ENCODE data around the gene MRAP. TPM values are rescaled to one million over a fixed set of nuclear protein-coding genes. Genes with fewer than 3 reads are reported as not detected.

MRAP gene
- total RNA-seq, 1 experiment from 2014 or later, result not detected

GRCh38 chr21:32256873-32257620, 41.6 kb upstream of the MRAP start:
- H3K4me1 ChIP-seq (ENCODE audit: control insufficient read depth in 1 of 2, insufficient read depth in 2 of 2, low read length in 2 of 2), result peaks cover 0 to 14% of the 10 kb centered on the region in 2 experiments; a peak in 3 of 4 replicates
- no peak for TF ChIP-seq FOSL1 (IDR thresholded peaks at IDR 0.05; ENCODE audit: low read depth)
- TF ChIP-seq POLR2A (IDR thresholded peaks at IDR 0.05; ENCODE audit: borderline replicate concordance, extremely low read depth, insufficient read depth, insufficient read length), result no peak
- no peak for TF ChIP-seq CTCF (IDR thresholded peaks at IDR 0.05 in 2 of 3, conservative IDR thresholded peaks at IDR 0.05 in 1 of 3; ENCODE audit: borderline replicate concordance in 1 of 3, insufficient read depth in 1 of 3, low read depth in 2 of 3, low read length in 2 of 3)
- no peak for TF ChIP-seq ZBTB33 (IDR thresholded peaks at IDR 0.05; ENCODE audit: extremely low read depth, insufficient replicate concordance, low read length)
- no peak for TF ChIP-seq SIN3A (IDR thresholded peaks at IDR 0.05; ENCODE audit: low read depth)
- no peak for TF ChIP-seq EZH2 (IDR thresholded peaks at IDR 0.05)
- TF ChIP-seq JUND (IDR thresholded peaks at IDR 0.05), result no peak
- TF ChIP-seq EZH2phosphoT487 (IDR thresholded peaks at IDR 0.05; ENCODE audit: borderline replicate concordance), result no peak
- no peak for TF ChIP-seq CBX3 (IDR thresholded peaks at IDR 0.05; ENCODE audit: low read depth)
- TF ChIP-seq EGR1 (IDR thresholded peaks at IDR 0.05; ENCODE audit: low read depth), result no peak
- TF ChIP-seq ZFX (IDR thresholded peaks at IDR 0.05), result no peak
- TF ChIP-seq REST (IDR thresholded peaks at IDR 0.05; ENCODE audit: low read depth), result no peak
- no peak for TF ChIP-seq POLR2AphosphoS5 (IDR thresholded peaks at IDR 0.05; ENCODE audit: low read depth, low read length)
- TF ChIP-seq ATF3 (IDR thresholded peaks at IDR 0.05), result no peak
- TF ChIP-seq SP1 (IDR thresholded peaks at IDR 0.05; ENCODE audit: low read depth), result no peak
- ATAC-seq (0 out of 2 replicates have a peak, but pooled peaks have one; percentile 29), DNase-seq (ENCODE audit: low read depth, low spot score) (no peak)
- H3K4me2 ChIP-seq (ENCODE audit: low read length), result peak overlapping the region; percentile 25; the same call in 1 of the 2 replicates
- H3K79me2 ChIP-seq (ENCODE audit: insufficient read depth, low read length), result no peaks in the 10 kb centered on the region
- intact Hi-C loops (cut with micrococcal nuclease), result no loop called here
- ChIA-PET RAD21 (ENCODE audit: low non-redundant PET in 1 of 2, low total read pairs in 2 of 2, uncharacterized antibody in 2 of 2, unreplicated experiment in 2 of 2) (interaction anchor here in 1 of 2 experiments (1.3 kb wide), 1 partner anchor 476 kb away, joined by 4 read pairs; no protein-coding TSS in a partner anchor), CTCF (interaction anchor here (1.0 to 3.5 kb wide), 7 partner anchors 9 to 476 kb away, joined by 3 to 39 read pairs (median 4); no protein-coding TSS in a partner anchor), POLR2A (no interaction called here)
- peaks cover 33% of the 10 kb centered on the region for H3K27me3 ChIP-seq (ENCODE audit: insufficient read depth, low read length)
- no peaks in the 10 kb centered on the region for H3K36me3 ChIP-seq (ENCODE audit: control insufficient read depth in 1 of 2, insufficient read depth in 2 of 2, low read length in 2 of 2)
- no peaks in the 10 kb centered on the region for H4K20me1 ChIP-seq (ENCODE audit: insufficient read depth)
- no TSS peak for BruUV-seq (replicated peaks)
- no peak overlapping the region for H3K9ac ChIP-seq (ENCODE audit: low read length)
- no peak overlapping the region for H2AFZ ChIP-seq (ENCODE audit: low read depth, low read length, poor library complexity, severe bottlenecking)
- H3K9me2 ChIP-seq (ENCODE audit: insufficient read depth), result no peaks in the 10 kb centered on the region
- H3K4me3 ChIP-seq (replicated peaks in 1 of 2; ENCODE audit: low read depth in 1 of 2, low read length in 2 of 2), result no peak overlapping the region
- no peaks in the 10 kb centered on the region for H3K9me3 ChIP-seq (ENCODE audit: control insufficient read depth in 1 of 2, insufficient read depth in 1 of 2, low read depth in 1 of 2, low read length in 2 of 2)
- H3K27ac ChIP-seq (ENCODE audit: low read depth, low read length), result no peak overlapping the region

Measured in HCT116 (cell line).